Spleen (tissue), 11 donors: ENCODE measurements around the gene DCAF7. TPM values are rescaled to one million over a fixed set of nuclear protein-coding genes. Genes with fewer than 3 reads are reported as not detected.

Experiments used
- DNase-seq: peaks from one replicate; pipeline ENCODE4 v3.0.0-alpha.2; 2020
- H3K27ac ChIP-seq, 8 donors: fragments of 200-600 bp; sonication (generic) in 7 of 8; 1 replicate in 4 of 8; 2 replicates in 4 of 8; pipeline versions ENCODE4 v1.5.0 to v1.8.0; 2016 to 2021; ENCODE audit warnings: inconsistent platforms in 4 of 8, mild to moderate bottlenecking in 4 of 8, moderate library complexity in 1 of 8
- H3K27me3 ChIP-seq, 7 donors: fragments of 200-600 bp; sonication (generic) in 6 of 7; replicated peaks in 1 of 7; 1 replicate in 4 of 7; 2 replicates in 3 of 7; pipeline versions ENCODE4 v1.5.0 to v1.8.0; 2016 to 2021; ENCODE audit warnings: inconsistent platforms in 3 of 7, mild to moderate bottlenecking in 1 of 7
- H3K36me3 ChIP-seq, 6 donors: fragments of 200-600 bp; sonication (generic) in 5 of 6; 1 replicate in 4 of 6; 2 replicates in 2 of 6; pipeline versions ENCODE4 v1.5.0 to v1.8.0; 2016 to 2021; ENCODE audit warnings: inconsistent platforms in 2 of 6
- H3K4me1 ChIP-seq, 6 donors: fragments of 200-600 bp; sonication (generic) in 5 of 6; 1 replicate in 3 of 6; 2 replicates in 3 of 6; pipeline versions ENCODE4 v1.5.0 to v1.8.0; 2016 to 2021; ENCODE audit warnings: inconsistent platforms in 3 of 6
- H3K4me3 ChIP-seq, 8 donors: fragments of 200-600 bp; sonication (generic) in 7 of 8; 1 replicate in 4 of 8; 2 replicates in 4 of 8; pipeline versions ENCODE4 v1.5.0 to v1.8.0; 2016 to 2021; ENCODE audit warnings: inconsistent platforms in 4 of 8, mild to moderate bottlenecking in 4 of 8, moderate library complexity in 2 of 8
- H3K9me3 ChIP-seq, 8 donors: fragments of 200-600 bp; sonication (generic) in 7 of 8; 1 replicate in 4 of 8; 2 replicates in 4 of 8; pipeline versions ENCODE4 v1.5.0 to v1.8.0; 2016 to 2021; ENCODE audit warnings: inconsistent platforms in 4 of 8
- POLR2A ChIP-seq, 3 donors: fragments of 450-650 bp; IDR thresholded peaks; one replicate each; pipeline ENCODE4 v1.5.1; 2017; ENCODE audit warnings: antibody characterized with exemption in 3 of 3, mild to moderate bottlenecking in 1 of 3
- POLR2AphosphoS5 ChIP-seq, 3 donors: sonication (generic); formaldehyde crosslinking; IDR thresholded peaks; one replicate each; pipeline ENCODE4 v1.5.1; 2017; ENCODE audit warnings: antibody characterized with exemption in 3 of 3
- WGBS, 5 donors: extraction: QIAGEN DNeasy Blood & Tissue Kit in 3 of 5; methylation state at CpG; one replicate each; pipeline versions ENCODE4 v1.1.5 to v1.1.7; 2013 to 2018; 5-methylcytosine and 5-hydroxymethylcytosine counted together
- intact Hi-C: fragments of 100-400 bp; cut with DNase I; formaldehyde crosslinking; loops from one replicate; pipeline ENCODE4 v1.15.0; 2023; ENCODE audit warnings: low total_unique reads
- polyA plus RNA-seq, 3 donors: library from polyadenylated mRNA; stranded (reverse); fragments of 200-250 nt; gene quantifications; one replicate each; pipeline ENCODE4 v1.2.1, GENCODE V29; 2013
- total RNA-seq, 7 donors: library from RNA; depleted of rRNA in 3 of 7; stranded (reverse); fragments of >200 nt in 3 of 7; fragmentation: NEBNext Ultra II Directional in 4 of 7; extraction: Animal tissue kit (Norgen Biotek cat#: 25700) in 4 of 7; gene quantifications; one replicate each; pipeline versions ENCODE4 v1.1.0 to v1.2.1, GENCODE V29; 2016 to 2021
- TF ChIP-seq, protein P1 (sequence below), 11 experiments: fragments of 200-600 bp in 7 of 11; fragments of 450-650 bp in 4 of 11; sonication (generic) in 4 of 11; IDR thresholded peaks in 8 of 11; conservative IDR thresholded peaks in 3 of 11; 1 replicate in 7 of 11; 2 replicates in 4 of 11; pipeline versions ENCODE4 v1.4.0 to v1.8.0; 2016 to 2021; ENCODE audit warnings: antibody characterized with exemption in 11 of 11, inconsistent platforms in 4 of 11, mild to moderate bottlenecking in 1 of 11
- donor health status: healthy with polysubstance abuse.
- donor health status: DM: no; HTN: no; CAD: no; lungs with moderate emphysema.
- donor health status: DM: no; HTN: no; CAD: no.
- donor health status: Bipolar disorder and iron deficiency.
- donor health status: healthy.
- donor health status: DM: no; HTN: no; CAD: no.
- donor health status: DM: yes; HTN: yes; CAD: no.

The DCAF7 gene
- total and polyA plus RNA-seq, 10 donors: 15.9 to 87.5 (median 54.7) TPM

DNA sequence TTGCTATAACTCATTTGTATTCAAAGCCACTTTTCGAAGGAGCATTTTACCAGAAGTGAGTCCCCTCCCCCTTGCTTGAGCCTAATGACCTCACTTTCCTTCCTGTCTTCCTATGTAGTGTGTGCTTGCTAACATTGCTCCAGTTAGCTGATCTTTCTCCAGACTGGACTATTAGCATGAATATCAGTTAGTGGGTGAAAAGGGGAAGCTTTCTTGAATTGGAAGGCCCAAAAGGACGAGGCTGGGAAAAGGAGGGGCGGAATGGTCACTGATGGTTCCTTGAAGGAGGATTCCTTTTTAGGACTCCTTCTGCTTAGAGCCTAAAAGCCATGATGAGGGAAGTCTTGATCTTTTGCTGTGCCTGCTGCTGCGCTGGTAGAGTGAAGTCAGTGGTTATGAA, 83.9 kb downstream of the DCAF7 start:
- Histone ChIP-seq H3K27ac (peak overlapping the region in 7 of 8 donors; percentile 49 to 80 (median 76)), H3K36me3 (peaks cover 0 to 78% (median 33%) of the 10 kb centered on the region in 6 donors), H3K4me3 (peak overlapping the region in 1 of 8 donors; percentile 11), H3K9me3 (no peaks in the 10 kb centered on the region), H3K4me1 (peaks cover 23 to 78% (median 58%) of the 10 kb centered on the region in 6 donors), H3K27me3 (no peaks in the 10 kb centered on the region)
- TF ChIP-seq POLR2A (IDR thresholded peaks at IDR 0.05) (no peak), POLR2AphosphoS5 (IDR thresholded peaks at IDR 0.05) (peak in 1 of 3 donors; percentile 64)
- intact Hi-C loops: no loop called here
- WGBS, 5 donors: 35 to 50% (median 44%) methylated on average over 4 of the region's 4 CpGs
- DNase-seq: no peak

DNA sequence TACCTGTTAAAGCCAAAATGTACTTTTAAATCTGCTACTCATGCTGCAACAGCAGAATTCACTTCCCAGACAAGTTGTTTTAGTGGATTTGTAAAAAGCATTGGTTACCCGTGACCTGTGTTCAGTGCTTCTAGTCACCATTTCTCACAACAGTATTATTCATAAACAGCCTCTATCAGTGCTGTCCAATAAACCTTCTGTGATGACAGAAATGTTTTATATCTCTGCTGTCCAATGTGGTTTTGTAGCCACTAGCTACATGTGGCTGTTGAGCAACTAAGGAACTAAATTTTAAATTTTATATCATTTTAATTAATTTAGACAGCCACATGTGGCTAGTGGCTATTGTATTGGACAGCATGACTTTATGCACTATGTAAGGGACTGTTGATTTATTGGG, 84.5 kb downstream of the DCAF7 start:
- WGBS, 5 donors: 87 to 95% (median 92%) methylated on average over 1 of the region's 1 CpG
- Histone ChIP-seq H3K27ac (peak overlapping the region in 7 of 8 donors; percentile 16 to 80 (median 76)), H3K4me3 (no peak overlapping the region), H3K27me3 (no peaks in the 10 kb centered on the region), H3K36me3 (peaks cover 0 to 77% (median 33%) of the 10 kb centered on the region in 6 donors), H3K4me1 (peaks cover 18 to 76% (median 54%) of the 10 kb centered on the region in 6 donors), H3K9me3 (no peaks in the 10 kb centered on the region)
- TF ChIP-seq POLR2AphosphoS5 (IDR thresholded peaks at IDR 0.05): no peak
- TF ChIP-seq, protein P1, sequence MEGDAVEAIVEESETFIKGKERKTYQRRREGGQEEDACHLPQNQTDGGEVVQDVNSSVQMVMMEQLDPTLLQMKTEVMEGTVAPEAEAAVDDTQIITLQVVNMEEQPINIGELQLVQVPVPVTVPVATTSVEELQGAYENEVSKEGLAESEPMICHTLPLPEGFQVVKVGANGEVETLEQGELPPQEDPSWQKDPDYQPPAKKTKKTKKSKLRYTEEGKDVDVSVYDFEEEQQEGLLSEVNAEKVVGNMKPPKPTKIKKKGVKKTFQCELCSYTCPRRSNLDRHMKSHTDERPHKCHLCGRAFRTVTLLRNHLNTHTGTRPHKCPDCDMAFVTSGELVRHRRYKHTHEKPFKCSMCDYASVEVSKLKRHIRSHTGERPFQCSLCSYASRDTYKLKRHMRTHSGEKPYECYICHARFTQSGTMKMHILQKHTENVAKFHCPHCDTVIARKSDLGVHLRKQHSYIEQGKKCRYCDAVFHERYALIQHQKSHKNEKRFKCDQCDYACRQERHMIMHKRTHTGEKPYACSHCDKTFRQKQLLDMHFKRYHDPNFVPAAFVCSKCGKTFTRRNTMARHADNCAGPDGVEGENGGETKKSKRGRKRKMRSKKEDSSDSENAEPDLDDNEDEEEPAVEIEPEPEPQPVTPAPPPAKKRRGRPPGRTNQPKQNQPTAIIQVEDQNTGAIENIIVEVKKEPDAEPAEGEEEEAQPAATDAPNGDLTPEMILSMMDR (IDR thresholded peaks at IDR 0.05 in 8 of 11, conservative IDR thresholded peaks at IDR 0.05 in 3 of 11): no peak
- intact Hi-C loops: no loop called here
- DNase-seq: no peak

GRCh38 chr17:63635290-63635689, 85.0 kb downstream of the DCAF7 start:
- Histone ChIP-seq H3K36me3 (peaks cover 0 to 77% (median 33%) of the 10 kb centered on the region in 6 donors), H3K4me3 (no peak overlapping the region), H3K4me1 (peaks cover 17 to 76% (median 53%) of the 10 kb centered on the region in 6 donors), H3K27ac (peak overlapping the region in 5 of 8 donors; percentile 74 to 80 (median 78)), H3K9me3 (no peaks in the 10 kb centered on the region), H3K27me3 (no peaks in the 10 kb centered on the region)
- intact Hi-C loops: no loop called here
- 72 to 87% (median 77%) methylated on average over 2 of the region's 2 CpGs for WGBS, 5 donors
- DNase-seq: no peak
- TF ChIP-seq POLR2A (IDR thresholded peaks at IDR 0.05): no peak

DNA sequence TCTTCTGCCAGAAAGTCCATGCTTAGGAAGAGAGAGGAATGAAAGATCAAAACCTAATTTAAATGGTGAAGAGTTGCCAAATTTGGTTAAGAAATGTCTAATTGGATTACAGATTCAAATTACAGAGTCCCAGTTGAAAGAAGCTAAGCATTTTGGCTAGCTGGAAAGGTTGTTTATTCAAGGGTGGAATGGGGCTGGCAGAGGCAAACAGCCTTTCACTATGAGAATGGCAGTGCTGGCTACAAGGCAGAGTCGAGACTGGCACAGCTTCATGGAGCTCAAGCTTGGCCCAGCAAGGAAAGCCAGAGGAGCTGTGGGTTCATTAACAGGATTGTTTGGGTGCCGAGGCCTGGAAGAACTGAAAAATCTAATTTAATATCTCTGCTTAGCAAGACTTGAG, 85.5 kb downstream of the DCAF7 start:
- peaks cover 14 to 76% (median 51%) of the 10 kb centered on the region in 6 donors for H3K4me1 ChIP-seq
- no peaks in the 10 kb centered on the region for H3K27me3 ChIP-seq
- H3K36me3 ChIP-seq: peaks cover 0 to 79% (median 33%) of the 10 kb centered on the region in 6 donors
- 89 to 98% (median 96%) methylated on average over 2 of the region's 2 CpGs for WGBS, 5 donors
- H3K4me3 ChIP-seq: no peak overlapping the region
- H3K27ac ChIP-seq: peak overlapping the region in 5 of 8 donors; percentile 74 to 80 (median 78)
- no peaks in the 10 kb centered on the region for H3K9me3 ChIP-seq
- intact Hi-C loops: no loop called here
- TF ChIP-seq POLR2AphosphoS5 (IDR thresholded peaks at IDR 0.05) (no peak), POLR2A (IDR thresholded peaks at IDR 0.05) (no peak)
- TF ChIP-seq, protein P1 (IDR thresholded peaks at IDR 0.05 in 8 of 11, conservative IDR thresholded peaks at IDR 0.05 in 3 of 11): no peak
- no peak for DNase-seq

DNA sequence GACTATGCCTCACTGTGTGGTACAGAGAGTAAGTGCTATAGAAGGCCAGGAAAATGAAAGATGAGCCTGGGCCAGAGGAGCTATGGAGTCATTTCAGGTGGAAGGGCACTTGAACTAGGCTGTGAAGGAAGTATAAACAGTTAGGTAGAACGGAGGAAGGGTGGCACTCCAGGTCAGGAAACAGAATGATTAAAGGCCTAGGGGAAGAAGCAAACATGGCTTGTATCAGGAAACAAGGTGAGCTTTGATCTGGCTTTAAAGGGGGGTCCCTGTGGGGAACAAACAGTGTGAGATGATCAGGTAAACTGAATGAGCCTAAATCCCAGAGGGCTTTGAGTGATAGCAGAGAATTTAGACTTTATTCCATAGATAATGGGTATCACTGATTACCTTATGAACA, 88.8 kb downstream of the DCAF7 start:
- Histone ChIP-seq H3K4me3 (no peak overlapping the region), H3K4me1 (peaks cover 6 to 76% (median 33%) of the 10 kb centered on the region in 6 donors), H3K9me3 (no peaks in the 10 kb centered on the region), H3K27ac (no peak overlapping the region), H3K27me3 (no peaks in the 10 kb centered on the region), H3K36me3 (peaks cover 0 to 82% (median 22%) of the 10 kb centered on the region in 6 donors)
- 27 to 44% (median 39%) methylated on average over 1 of the region's 1 CpG for WGBS, 5 donors
- TF ChIP-seq POLR2AphosphoS5 (IDR thresholded peaks at IDR 0.05) (no peak), POLR2A (IDR thresholded peaks at IDR 0.05) (no peak)
- TF ChIP-seq, protein P1 (IDR thresholded peaks at IDR 0.05 in 8 of 11, conservative IDR thresholded peaks at IDR 0.05 in 3 of 11): no peak
- no peak for DNase-seq
- intact Hi-C loops: no loop called here
